ENCODE measurements around the gene PIF1. TPM values are rescaled to one million over a fixed set of nuclear protein-coding genes. Genes with fewer than 3 reads are reported as not detected.
"Not testable (repeated sequence)": the region's sequence is repeated elsewhere in the genome, so short reads cannot be mapped to it uniquely, and the experiment has no call there.

The PIF1 gene
- total and polyA plus RNA-seq, 9 donors, result 0.18 to 1.4 (median 0.98) TPM; not detected in 2

GRCh38 chr15:64803526-64803925 is 21.9 kb downstream of the PIF1 start:
- no peak for DNase-seq
- Histone ChIP-seq H3K9me3 (no peaks in the 10 kb centered on the region), H3K27me3 (no peaks in the 10 kb centered on the region), H3K36me3 (no peaks in the 10 kb centered on the region), H3K4me1 (ENCODE audit: insufficient read depth) (peaks cover 4% of the 10 kb centered on the region), H3K27ac (no peak overlapping the region), H3K4me3 (no peak overlapping the region)
- TF ChIP-seq CTCF (IDR thresholded peaks at IDR 0.05), result no peak
- TF ChIP-seq POLR2A (IDR thresholded peaks at IDR 0.05), result no peak
- no peak for TF ChIP-seq EP300 (IDR thresholded peaks at IDR 0.05)
- 94 to 98% (median 97%) methylated on average over 1 of the region's 1 CpG for WGBS, 3 donors
- intact Hi-C loops (cut with DNase I), result no loop called here

- Histone ChIP-seq H3K27ac (no peak overlapping the region), H3K9me3 (no peaks in the 10 kb centered on the region), H3K4me3 (no peak overlapping the region), H3K4me1 (ENCODE audit: insufficient read depth) (peaks cover 4% of the 10 kb centered on the region), H3K36me3 (no peaks in the 10 kb centered on the region), H3K27me3 (no peaks in the 10 kb centered on the region)
- TF ChIP-seq CTCF (IDR thresholded peaks at IDR 0.05) (no peak), POLR2A (IDR thresholded peaks at IDR 0.05) (no peak), EP300 (IDR thresholded peaks at IDR 0.05) (no peak)
- DNase-seq, result no peak
- intact Hi-C loops (cut with DNase I), result no loop called here
- 92 to 97% (median 94%) methylated on average over 2 of the region's 2 CpGs for WGBS, 3 donors
These were observed 25.0 kb downstream of the PIF1 start for GRCh38 chr15:64800476-64800875.

GRCh38 chr15:64798905-64799304 is 26.5 kb downstream of the PIF1 start:
- H3K4me1 ChIP-seq (ENCODE audit: insufficient read depth); H3K4me3 ChIP-seq; intact Hi-C loops (cut with DNase I); H3K36me3 ChIP-seq; DNase-seq; H3K27ac ChIP-seq; H3K27me3 ChIP-seq; H3K9me3 ChIP-seq: not testable (repeated sequence)
- WGBS, 3 donors, result 93 to 96% (median 93%) methylated on average over 9 to 15 of the region's 29 CpGs

- intact Hi-C loops (cut with DNase I), result not testable (repeated sequence)
- WGBS, 3 donors, result 82 to 88% (median 87%) methylated on average over 9 of the region's 9 CpGs
These were observed 29.5 kb downstream of the PIF1 start for GRCh38 chr15:64795921-64796320.

GRCh38 chr15:64795299-64795698 is 30.1 kb downstream of the PIF1 start:
- H3K27ac ChIP-seq; H3K4me3 ChIP-seq; H3K36me3 ChIP-seq; H3K9me3 ChIP-seq; intact Hi-C loops (cut with DNase I); H3K27me3 ChIP-seq; DNase-seq; H3K4me1 ChIP-seq (ENCODE audit: insufficient read depth): not testable (repeated sequence)
- 90 to 98% (median 94%) methylated on average over 7 of the region's 7 CpGs for WGBS, 3 donors

More at GRCh38 chr15:64795921-64796320, 29.5 kb downstream of the PIF1 start:
- H3K4me1 ChIP-seq (ENCODE audit: insufficient read depth); H3K36me3 ChIP-seq; H3K27ac ChIP-seq; H3K4me3 ChIP-seq; DNase-seq; H3K9me3 ChIP-seq; H3K27me3 ChIP-seq: not testable (repeated sequence)

GRCh38 chr15:64792282-64792681 is 33.2 kb downstream of the PIF1 start:
- H3K36me3 ChIP-seq, result no peaks in the 10 kb centered on the region
- intact Hi-C loops (cut with DNase I), result no loop called here
- no peak overlapping the region for H3K27ac ChIP-seq
- no peaks in the 10 kb centered on the region for H3K27me3 ChIP-seq
- H3K9me3 ChIP-seq, result no peaks in the 10 kb centered on the region
- TF ChIP-seq POLR2A (IDR thresholded peaks at IDR 0.05), result no peak
- TF ChIP-seq CTCF (IDR thresholded peaks at IDR 0.05), result no peak
- TF ChIP-seq EP300 (IDR thresholded peaks at IDR 0.05), result no peak
- DNase-seq, result no peak
- H3K4me3 ChIP-seq, result no peak overlapping the region
- WGBS, 3 donors, result 73 to 86% (median 80%) methylated on average over 3 of the region's 3 CpGs
- no peaks in the 10 kb centered on the region for H3K4me1 ChIP-seq (ENCODE audit: insufficient read depth)

Data from ovary (tissue), 9 donors.